ENCODE results near the gene SETDB1.

SETDB1 gene

GRCh38 chr1:151005729-151006319 lies 79.7 kb downstream of the SETDB1 start:
- DNase-seq (ENCODE audit: low spot score), result no peak

- peak; percentile 64 for DNase-seq (ENCODE audit: low spot score)
These were observed 80.3 kb downstream of the SETDB1 start, which contains the start of gene MINDY1 for GRCh38 chr1:151006327-151007052. MINDY1 (minus strand) TSS chr1:151006902; CDS start chr1:151002617, 4,285 bp downstream.

- no peak for DNase-seq (ENCODE audit: low spot score)
These were observed 81.7 kb downstream of the SETDB1 start for GRCh38 chr1:151007853-151008243.

GRCh38 chr1:151008244-151009205 lies 82.4 kb downstream of the SETDB1 start, which contains the start of gene PRUNE1:
PRUNE1 (plus strand) TSS chr1:151008449; CDS start chr1:151008633, 184 bp downstream.
- DNase-seq (ENCODE audit: low spot score), result peak; percentile 98

- DNase-seq (ENCODE audit: low spot score), result no peak
These were observed 83.0 kb downstream of the SETDB1 start for GRCh38 chr1:151009206-151009587.

- DNase-seq (ENCODE audit: low spot score), result no peak
These were observed 83.6 kb downstream of the SETDB1 start for GRCh38 chr1:151009674-151010345.

GRCh38 chr1:151010346-151010726 lies 84.2 kb downstream of the SETDB1 start:
- DNase-seq (ENCODE audit: low spot score), result no peak

- DNase-seq (ENCODE audit: low spot score), result no peak
These were observed 85.1 kb downstream of the SETDB1 start for GRCh38 chr1:151011154-151011850.

GRCh38 chr1:151012684-151013471 lies 86.7 kb downstream of the SETDB1 start:
- DNase-seq (ENCODE audit: low spot score), result no peak

GRCh38 chr1:151013518-151013917 lies 87.4 kb downstream of the SETDB1 start:
- no peak for DNase-seq (ENCODE audit: low spot score)

Data from kidney capillary endothelial cell (primary cell).